Heart left ventricle (tissue), 13 donors: ENCODE results near the gene SCEL.

ENCODE experiments used
- CTCF ChIP-seq, 12 donors: fragments of 200-600 bp; sonication (generic) in 4 of 12; IDR thresholded peaks; one replicate each; pipeline versions ENCODE4 v1.5.0 to v1.8.0; 2018 to 2022; ENCODE audit warnings: antibody characterized with exemption in 12 of 12, mild to moderate bottlenecking in 5 of 12
- POLR2A ChIP-seq, 2 donors: fragments of 450-650 bp; IDR thresholded peaks; one replicate each; pipeline ENCODE4 v1.6.1; 2017; ENCODE audit warnings: antibody characterized with exemption in 2 of 2, mild to moderate bottlenecking in 2 of 2, moderate library complexity in 2 of 2
- donor health status: ischemic (EF 13 %, LVEDD 7.1; RV severe dilation, severe dysfunction).
- donor health status: DM: no; HTN: yes; CAD: no.
- donor health status: DM: no; HTN: no; CAD: no.
- donor health status: ischemic (EF 25% LVEDD 6.9; RV normal size, moderate dysfunction).
- donor health status: ischemic (EF 25% LVEDD 5.7; RV mildly dilated, moderate dysfunction).
- donor health status: ischemic (EF 35%, LVEDD 5.7; RV mildly dilated, moderate dysfunction).
- donor health status: nonischemic (EF 11% LVEDD 7.7; RV severe dilation, severe dysfunction).
- donor health status: DM: yes; HTN: yes; CAD: no.
- donor health status: PGD.
- donor health status: ischemic (EF 29% LVEDD 5.4; RV normal size, mild dysfunction).
- donor health status: nonischemic (EF 23%, LVEDD 6.1; RV moderate dilation, normal function).

GRCh38 chr13:77628170-77628569 lies 92.7 kb downstream of the SCEL start:
- TF ChIP-seq CTCF (IDR thresholded peaks at IDR 0.05) (no peak), POLR2A (IDR thresholded peaks at IDR 0.05) (no peak)
